KG1 (cell line): Measurements from ENCODE around the gene EEF1AKMT3.

Experiments
- DNase-seq: peaks from one replicate; lab custom pipeline; 2025; lab: John Stamatoyannopoulos, UW

Gene EEF1AKMT3

GRCh38 chr12:57751432-57751787 lies 21.0 kb upstream of the EEF1AKMT3 start:
- no peak for DNase-seq

GRCh38 chr12:57751788-57752667 lies 20.4 kb upstream of the EEF1AKMT3 start, which contains the start of gene CDK4:
Gene CDK4 (minus strand): TSS chr12:57752310. CDS start chr12:57751717, 593 bp downstream.
- peak; percentile 75 for DNase-seq

- DNase-seq = no peak
Observed at GRCh38 chr12:57752668-57753000, 19.8 kb upstream of the EEF1AKMT3 start.

GRCh38 chr12:57753756-57754337 lies 18.6 kb upstream of the EEF1AKMT3 start:
- DNase-seq = no peak

- DNase-seq = no peak
Observed at GRCh38 chr12:57754411-57755193, 17.8 kb upstream of the EEF1AKMT3 start, which contains the start of gene MARCHF9. Gene MARCHF9 (plus strand): TSS chr12:57755103. CDS start chr12:57755529, 426 bp downstream.

- no peak for DNase-seq
Observed at GRCh38 chr12:57755194-57755453, 17.3 kb upstream of the EEF1AKMT3 start.

- DNase-seq = no peak
Observed at GRCh38 chr12:57755454-57756372, 16.7 kb upstream of the EEF1AKMT3 start.

- no peak for DNase-seq
Observed at GRCh38 chr12:57756406-57757341, 15.7 kb upstream of the EEF1AKMT3 start.

- DNase-seq = no peak
Observed at GRCh38 chr12:57757771-57758170, 14.6 kb upstream of the EEF1AKMT3 start.

GRCh38 chr12:57758552-57759359 lies 13.7 kb upstream of the EEF1AKMT3 start:
- DNase-seq = no peak

GRCh38 chr12:57759360-57759980 lies 12.9 kb upstream of the EEF1AKMT3 start:
- no peak for DNase-seq

- no peak for DNase-seq
Observed at GRCh38 chr12:57760347-57760982, 11.9 kb upstream of the EEF1AKMT3 start.

- DNase-seq = no peak
Observed at GRCh38 chr12:57761391-57761998, 10.9 kb upstream of the EEF1AKMT3 start.

GRCh38 chr12:57762463-57762862 lies 10.0 kb upstream of the EEF1AKMT3 start:
- DNase-seq = no peak

- DNase-seq = no peak
Observed at GRCh38 chr12:57763881-57764661, 8.3 kb upstream of the EEF1AKMT3 start.

GRCh38 chr12:57764662-57765002 lies 7.8 kb upstream of the EEF1AKMT3 start:
- no peak for DNase-seq

- no peak for DNase-seq
Observed at GRCh38 chr12:57765003-57765697, 7.3 kb upstream of the EEF1AKMT3 start.
